Fibroblast of mammary gland (primary cell): ENCODE measurements around the gene ST6GALNAC6.
A peak's percentile ranks its signal among the peaks of the same experiment; 100 is the strongest.

Experiments
- DNase-seq: peaks from one replicate; pipeline ENCODE4 v3.0.0-alpha.2; 2010; ENCODE audit warnings: low read depth
- H3K4me3 ChIP-seq: 2 replicates; pipeline ENCODE4 v1.5.1; 2011; ENCODE audit warnings: low read depth, mild to moderate bottlenecking, low read length, moderate library complexity; ENCODE audit not compliant: control insufficient read depth
- CTCF ChIP-seq: conservative IDR thresholded peaks from 2 replicates; pipeline ENCODE4 v1.5.1; 2011; ENCODE audit warnings: low read depth, low read length, inconsistent platforms; ENCODE audit not compliant: control insufficient read depth, insufficient read depth

ST6GALNAC6 gene

GRCh38 chr9:127892831-127893230 lies 6.6 kb downstream of the ST6GALNAC6 start:
- TF ChIP-seq CTCF, result no peak
- no peak overlapping the region for H3K4me3 ChIP-seq
- no peak for DNase-seq

- DNase-seq, result peak; percentile 52
- no peak for TF ChIP-seq CTCF
- no peak overlapping the region for H3K4me3 ChIP-seq
These were observed 9.3 kb downstream of the ST6GALNAC6 start for GRCh38 chr9:127890053-127890452.

- TF ChIP-seq CTCF, result no peak
- no peak overlapping the region for H3K4me3 ChIP-seq
- DNase-seq, result no peak
These were observed 11.6 kb downstream of the ST6GALNAC6 start for GRCh38 chr9:127887792-127888191.

- H3K4me3 ChIP-seq, result no peak overlapping the region
- DNase-seq, result peak; percentile 33
- no peak for TF ChIP-seq CTCF
These were observed 12.9 kb downstream of the ST6GALNAC6 start for GRCh38 chr9:127886401-127886972.

GRCh38 chr9:127885508-127886281 lies 13.7 kb downstream of the ST6GALNAC6 start:
- no peak overlapping the region for H3K4me3 ChIP-seq
- TF ChIP-seq CTCF, result no peak
- DNase-seq, result no peak

- H3K4me3 ChIP-seq, result no peak overlapping the region
- no peak for TF ChIP-seq CTCF
- no peak for DNase-seq
These were observed 14.4 kb downstream of the ST6GALNAC6 start for GRCh38 chr9:127884976-127885490.
